ENCODE results near the gene FRMD4A.
"Not testable (repeated sequence)": the region's sequence is repeated elsewhere in the genome, so short reads cannot be mapped to it uniquely, and the experiment has no call there.

Gene FRMD4A

GRCh38 chr10:13776861-13777311 is 553.8 kb downstream of the FRMD4A start:
- no peak for DNase-seq (ENCODE audit: low spot score)

GRCh38 chr10:13775786-13776775 is 554.6 kb downstream of the FRMD4A start:
- DNase-seq (ENCODE audit: low spot score) = peak; percentile 84

- no peak for DNase-seq (ENCODE audit: low spot score)
Measured at GRCh38 chr10:13774303-13774893, 556.3 kb downstream of the FRMD4A start.

- DNase-seq (ENCODE audit: low spot score) = no peak
Measured at GRCh38 chr10:13773496-13774170, 557.1 kb downstream of the FRMD4A start.

GRCh38 chr10:13773043-13773442 is 557.7 kb downstream of the FRMD4A start:
- DNase-seq (ENCODE audit: low spot score) = no peak

GRCh38 chr10:13771992-13772391 is 558.7 kb downstream of the FRMD4A start:
- no peak for DNase-seq (ENCODE audit: low spot score)

- DNase-seq (ENCODE audit: low spot score) = no peak
Measured at GRCh38 chr10:13770760-13771493, 559.8 kb downstream of the FRMD4A start.

GRCh38 chr10:13769946-13770345 is 560.8 kb downstream of the FRMD4A start:
- DNase-seq (ENCODE audit: low spot score) = no peak

- DNase-seq (ENCODE audit: low spot score) = no peak
Measured at GRCh38 chr10:13767676-13768178, 563.0 kb downstream of the FRMD4A start.

- DNase-seq (ENCODE audit: low spot score) = not testable (repeated sequence)
Measured at GRCh38 chr10:13767148-13767547, 563.6 kb downstream of the FRMD4A start.

- DNase-seq (ENCODE audit: low spot score) = no peak
Measured at GRCh38 chr10:13765641-13766341, 564.9 kb downstream of the FRMD4A start.

GRCh38 chr10:13761490-13762091 is 569.1 kb downstream of the FRMD4A start:
- no peak for DNase-seq (ENCODE audit: low spot score)

- no peak for DNase-seq (ENCODE audit: low spot score)
Measured at GRCh38 chr10:13759168-13759567, 571.6 kb downstream of the FRMD4A start.

GRCh38 chr10:13758756-13759155 is 572.0 kb downstream of the FRMD4A start:
- no peak for DNase-seq (ENCODE audit: low spot score)

GRCh38 chr10:13758312-13758711 is 572.4 kb downstream of the FRMD4A start:
- DNase-seq (ENCODE audit: low spot score) = no peak

GRCh38 chr10:13754277-13754676 is 576.4 kb downstream of the FRMD4A start:
- no peak for DNase-seq (ENCODE audit: low spot score)

- DNase-seq (ENCODE audit: low spot score) = no peak
Measured at GRCh38 chr10:13751191-13751764, 579.4 kb downstream of the FRMD4A start.

- DNase-seq (ENCODE audit: low spot score) = no peak
Measured at GRCh38 chr10:13750299-13751190, 580.2 kb downstream of the FRMD4A start.

- DNase-seq (ENCODE audit: low spot score) = no peak
Measured at GRCh38 chr10:13745271-13745670, 585.5 kb downstream of the FRMD4A start.
